Neural progenitor cell (in vitro differentiated cells): ENCODE measurements around the gene ABCC6.
"Not testable (repeated sequence)": the region's sequence is repeated elsewhere in the genome, so short reads cannot be mapped to it uniquely, and the experiment has no call there.

Source experiments
- CTCF ChIP-seq: fragments of 200-600 bp; sonication (generic); IDR thresholded peaks from 2 replicates; pipeline ENCODE4 v1.5.1; 2017; ENCODE audit warnings: antibody characterized with exemption, mild to moderate bottlenecking
- EZH2 ChIP-seq: fragments of 200-600 bp; sonication (generic); IDR thresholded peaks from 2 replicates; pipeline ENCODE4 v1.6.1; 2017; ENCODE audit warnings: antibody characterized with exemption, mild to moderate bottlenecking, moderate library complexity

GRCh38 chr16:16104132-16104803, 119.0 kb downstream of the ABCC6 start:
- not testable (repeated sequence) for TF ChIP-seq CTCF, EZH2
